Activated CD4-positive, alpha-beta T cell treated with anti-CD3 and anti-CD28 coated beads, Interleukin-2, amount 50 U/mL, for 4 hours (primary cell): ENCODE data around the gene MYLK.
"Not testable (repeated sequence)": the region's sequence is repeated elsewhere in the genome, so short reads cannot be mapped to it uniquely, and the experiment has no call there.

Source experiments
- DNase-seq, 2 experiments: peaks; one replicate each; pipeline ENCODE4 v3.0.0-alpha.2; 2020

Gene MYLK

DNA sequence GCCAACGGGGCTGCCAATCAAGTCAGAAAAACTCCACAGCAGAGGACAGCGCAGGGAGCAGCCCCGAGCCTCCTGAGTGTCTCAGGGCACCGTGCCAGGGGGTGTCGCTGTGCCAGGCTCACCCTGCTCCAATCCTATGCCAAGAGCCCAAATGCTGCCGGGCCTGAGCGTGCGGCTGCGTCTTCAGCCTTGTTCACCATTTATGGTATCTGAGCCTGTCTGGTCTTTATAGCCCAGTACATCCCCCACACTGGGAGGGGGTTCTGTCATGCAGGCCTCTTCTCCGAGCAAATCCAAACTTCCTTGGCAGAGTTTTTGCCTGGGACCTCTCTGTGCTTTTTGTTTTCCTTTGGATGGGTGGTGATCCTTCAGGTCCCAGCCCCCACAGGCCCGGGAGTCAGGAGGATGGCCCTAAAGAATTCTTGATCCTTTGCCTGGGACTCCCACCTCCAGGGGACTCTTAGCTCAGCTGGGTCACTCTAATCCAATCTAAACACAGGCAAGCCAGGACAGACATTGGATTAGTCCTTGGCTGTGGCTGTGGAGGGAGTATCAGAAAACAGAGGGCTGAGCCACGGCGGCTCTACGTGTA, 164.2 kb downstream of the MYLK start:
- no peak for DNase-seq

GRCh38 chr3:123719061-123719756, 164.9 kb downstream of the MYLK start:
- peak; percentile 7 to 18 for DNase-seq

DNA sequence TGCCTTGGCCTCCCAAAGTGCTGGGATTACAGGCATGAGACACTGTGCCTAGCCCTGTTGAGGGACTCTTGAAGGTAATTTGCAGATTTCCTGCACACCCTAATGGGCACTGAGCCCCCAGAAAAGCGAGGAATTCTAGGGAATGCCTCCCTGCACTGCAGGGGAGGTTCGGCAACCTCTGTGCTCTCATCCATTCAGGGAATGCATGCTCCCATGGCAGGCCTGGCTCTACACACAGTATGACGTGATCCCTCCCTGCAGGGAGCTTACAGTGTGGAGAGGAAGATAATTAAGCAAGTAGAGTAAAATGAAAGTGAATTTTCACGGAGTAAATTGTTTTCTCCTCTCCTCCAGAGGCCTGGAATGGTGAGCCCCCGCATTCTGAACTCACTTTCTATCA, 166.0 kb downstream of the MYLK start:
- no peak for DNase-seq

DNA sequence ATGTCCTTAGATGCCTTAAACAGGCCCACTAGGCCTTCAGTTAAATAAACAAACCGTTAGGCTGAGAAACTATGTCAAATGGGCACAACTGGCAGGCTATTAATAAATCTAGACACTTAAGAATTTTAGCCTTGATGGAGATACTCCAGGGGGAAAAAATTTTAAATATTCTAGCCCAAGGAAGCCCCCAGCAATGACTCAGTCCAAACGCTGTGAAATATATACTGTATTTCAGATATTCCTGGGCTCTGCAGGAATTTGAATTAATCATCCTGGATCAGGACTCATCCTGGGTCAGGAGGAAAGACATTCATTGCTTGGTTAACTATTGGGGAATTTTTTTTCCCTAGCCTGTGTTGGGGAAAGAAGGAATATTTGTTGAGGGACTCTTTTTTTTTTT, 166.7 kb downstream of the MYLK start:
- not testable (repeated sequence) for DNase-seq

DNA sequence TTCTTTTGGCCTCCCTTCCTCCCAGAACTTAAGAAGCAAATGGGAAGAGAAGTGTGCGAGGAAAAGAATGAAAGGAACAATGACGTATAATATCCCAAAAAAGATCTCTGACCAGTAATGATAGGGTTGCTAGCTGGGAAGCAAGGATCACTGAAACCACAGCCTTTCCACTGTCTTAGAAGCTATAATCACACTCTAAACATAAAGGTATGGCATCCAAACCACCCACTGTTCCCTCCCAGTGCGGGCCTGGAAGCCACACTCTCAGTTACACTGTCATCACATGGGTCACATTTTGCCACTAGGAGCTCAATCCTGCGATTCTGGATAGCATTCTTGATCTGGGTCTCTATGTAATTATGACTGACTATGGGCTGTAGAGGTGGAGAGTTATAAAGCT, 167.7 kb downstream of the MYLK start:
- no peak for DNase-seq

- no peak for DNase-seq
These were observed 170.9 kb downstream of the MYLK start for GRCh38 chr3:123713211-123713610.

DNA sequence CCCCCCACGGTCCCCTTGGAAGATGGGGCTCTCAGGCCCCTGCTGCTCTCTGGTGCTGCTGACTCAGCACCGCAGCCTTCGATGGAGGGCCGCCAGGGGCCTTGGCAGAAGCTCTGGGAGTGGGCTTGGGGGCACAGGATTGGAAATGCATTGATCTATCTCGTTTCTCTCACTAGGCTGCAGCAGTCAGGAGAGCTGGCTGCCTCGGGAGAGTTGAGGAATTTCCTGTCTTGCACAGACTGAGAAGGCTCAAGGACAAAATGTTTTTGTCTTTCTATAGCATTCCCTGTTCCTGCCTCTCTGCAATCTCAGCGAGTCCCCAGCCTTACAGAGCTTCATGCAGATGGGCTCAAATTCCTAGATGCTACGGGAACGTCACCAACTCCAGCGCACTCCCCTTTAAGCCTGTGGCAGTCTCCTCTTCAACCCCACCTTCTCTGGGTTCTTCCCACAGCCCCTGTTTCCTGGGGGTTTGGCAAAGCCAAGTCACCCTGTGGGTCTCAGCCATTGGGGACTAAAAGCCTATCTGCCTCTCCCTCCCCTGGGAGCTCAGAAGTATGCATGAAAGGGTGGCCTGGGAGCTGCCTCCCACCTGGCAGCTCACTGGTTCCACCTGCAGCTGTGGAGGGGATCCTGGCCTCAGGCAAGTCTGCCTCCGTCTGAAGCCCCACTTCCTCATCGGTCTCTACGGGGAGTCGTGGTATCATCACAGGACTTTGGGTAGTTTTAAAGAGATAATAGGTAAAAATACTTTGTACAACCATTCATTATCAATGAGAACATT, 171.9 kb downstream of the MYLK start:
- no peak for DNase-seq

DNA sequence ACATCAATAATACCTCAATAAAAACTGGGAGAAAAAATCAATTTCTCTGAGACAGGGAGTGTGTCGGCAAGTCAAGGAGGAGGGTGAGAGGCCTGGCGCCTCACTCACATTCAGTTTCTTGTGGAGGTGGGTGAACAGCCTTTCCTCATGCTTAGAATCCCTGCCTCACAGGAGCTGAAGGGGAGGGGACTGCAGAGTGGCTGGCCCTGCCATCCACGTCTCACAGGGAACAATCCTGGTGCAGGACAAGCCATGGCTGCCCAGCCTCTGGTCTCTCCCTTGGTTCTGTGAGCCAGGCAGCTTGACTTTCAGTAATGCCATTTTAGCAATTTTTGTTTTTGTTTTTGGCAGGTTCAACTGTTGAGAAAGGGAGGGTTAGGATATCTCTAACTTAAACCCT, 172.8 kb downstream of the MYLK start:
- DNase-seq, result no peak

- no peak for DNase-seq
These were observed 175.6 kb downstream of the MYLK start for GRCh38 chr3:123708531-123708930.

GRCh38 chr3:123707641-123708040, 176.5 kb downstream of the MYLK start:
- not testable (repeated sequence) for DNase-seq

DNA sequence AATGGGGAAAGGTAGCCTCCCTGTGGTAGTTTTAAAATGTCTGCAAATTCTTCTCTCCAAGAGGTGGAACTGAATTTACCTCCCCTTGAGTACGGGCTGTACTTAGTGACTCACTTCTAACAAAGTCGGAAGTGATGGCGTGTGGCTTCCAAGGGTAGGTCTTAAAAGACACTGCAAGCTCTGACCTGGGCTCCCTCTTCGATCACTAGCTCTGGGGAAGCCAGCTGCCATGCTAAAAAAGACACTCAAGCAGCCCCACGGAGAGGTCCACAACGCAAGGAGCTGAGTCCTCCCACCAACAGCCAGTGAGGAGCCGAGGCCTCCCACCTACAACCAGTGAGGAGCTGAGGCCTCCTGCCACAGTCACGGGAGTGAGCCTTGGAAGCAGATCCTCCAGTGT, 177.3 kb downstream of the MYLK start:
- no peak for DNase-seq

DNA sequence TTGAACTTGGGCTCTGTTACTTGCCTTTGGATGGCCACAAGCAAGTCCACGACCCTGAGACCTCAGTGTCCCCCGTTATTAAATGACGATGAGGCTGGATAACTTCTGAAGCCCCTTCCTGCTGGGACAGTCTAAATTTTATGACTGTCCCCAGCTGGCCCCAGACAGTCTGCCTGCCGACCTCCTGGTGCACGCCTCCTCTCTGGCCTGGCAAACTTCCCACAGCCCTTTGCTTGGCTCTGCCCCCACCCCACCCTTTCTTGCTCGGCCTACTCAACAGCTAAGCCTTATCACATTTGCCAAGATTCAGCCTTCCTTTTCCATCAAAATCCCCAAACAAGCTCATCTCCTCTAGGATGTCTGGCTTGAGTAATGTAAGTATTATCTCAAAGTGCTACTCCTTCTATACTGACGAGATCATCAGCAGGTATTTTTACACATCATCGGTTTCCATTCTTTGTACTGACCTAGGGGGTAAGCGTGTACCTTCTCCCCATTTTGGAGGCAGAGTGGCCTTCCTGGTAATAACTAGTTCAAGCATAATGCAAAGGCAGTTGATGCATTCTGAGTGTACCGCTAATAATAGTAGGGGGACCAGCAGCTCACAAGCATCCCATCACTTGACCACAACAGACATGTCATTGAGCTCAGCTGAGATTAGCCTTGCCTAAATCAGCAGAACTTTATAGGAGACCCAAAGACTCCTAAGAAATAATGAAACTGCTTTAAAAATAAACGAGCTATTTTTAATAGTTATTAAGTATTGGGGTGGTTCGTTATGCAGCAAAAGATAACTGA, 178.4 kb downstream of the MYLK start:
- DNase-seq, result no peak

- DNase-seq, result not testable (repeated sequence)
These were observed 180.5 kb downstream of the MYLK start for GRCh38 chr3:123703663-123704062.

DNA sequence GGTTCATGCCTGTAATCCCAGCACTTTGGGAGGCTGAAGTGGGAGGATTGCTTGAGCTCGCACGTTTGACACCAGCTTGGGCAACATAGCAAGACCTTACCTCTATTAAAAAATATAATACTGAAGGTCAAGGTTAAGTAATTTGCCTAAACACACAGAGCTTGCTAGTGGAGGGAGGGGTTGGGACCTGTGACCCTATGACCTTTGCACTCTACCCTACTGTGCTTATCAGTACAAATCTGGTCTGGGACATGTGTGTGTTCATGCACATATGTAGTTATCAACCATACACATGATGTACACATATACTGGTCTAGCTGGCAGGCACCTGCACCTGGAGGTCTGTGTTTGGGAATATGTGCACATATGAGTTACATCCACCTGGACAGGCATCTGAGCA, 181.4 kb downstream of the MYLK start:
- no peak for DNase-seq

DNA sequence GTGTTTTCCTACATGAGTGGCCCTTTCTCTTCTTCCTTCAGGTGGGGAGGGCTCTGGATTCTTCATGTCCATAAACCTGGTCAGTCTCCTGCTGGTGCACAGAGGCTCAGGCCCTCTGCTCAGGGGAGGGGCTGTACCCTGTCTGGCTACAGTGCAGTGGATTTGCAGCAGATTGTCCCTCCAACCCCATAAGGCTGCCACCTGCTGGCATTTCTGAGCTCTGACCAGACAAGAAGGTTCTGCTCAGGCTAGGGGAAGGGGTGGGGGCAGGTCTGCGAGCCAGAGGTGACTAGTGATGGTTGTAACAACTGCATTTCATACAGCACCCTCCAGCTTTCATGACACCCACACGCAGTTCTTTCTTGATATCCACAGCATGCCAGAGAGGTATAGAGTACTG, 182.1 kb downstream of the MYLK start:
- peak in 1 of 2 experiments; percentile 4 for DNase-seq

GRCh38 chr3:123700791-123701722, 183.1 kb downstream of the MYLK start:
- no peak for DNase-seq

GRCh38 chr3:123698813-123699212, 185.3 kb downstream of the MYLK start:
- DNase-seq, result no peak

DNA sequence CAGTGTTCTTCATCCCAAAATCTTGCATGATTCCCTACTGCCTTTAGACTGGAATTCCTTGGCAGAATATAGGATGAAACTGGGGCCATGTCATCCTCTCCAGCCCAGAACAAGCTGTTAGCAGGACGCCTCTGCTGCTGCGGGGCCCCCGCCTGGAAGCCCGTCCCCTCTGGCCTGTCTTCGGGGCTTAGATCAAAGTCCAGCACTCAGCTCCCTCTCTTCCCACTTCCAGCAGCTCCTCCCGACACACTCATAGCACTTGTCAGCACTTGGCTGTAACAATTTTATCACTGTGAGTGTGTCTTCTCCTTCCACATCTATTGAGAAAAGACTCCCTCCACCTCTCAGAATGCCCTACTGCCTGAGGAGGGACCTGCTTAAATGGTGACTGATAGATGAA, 187.3 kb downstream of the MYLK start:
- no peak for DNase-seq

- DNase-seq, result no peak
These were observed 188.1 kb downstream of the MYLK start for GRCh38 chr3:123695731-123696640.

- DNase-seq, result no peak
These were observed 189.0 kb downstream of the MYLK start for GRCh38 chr3:123695152-123695551.
